ENCODE data around the gene SYNM.

Gene SYNM

GRCh38 chr15:99104788-99105513 is at the start of gene SYNM:
SYNM (plus strand) TSS chr15:99105080; CDS start chr15:99105200, 120 bp downstream.
- H3K27ac ChIP-seq: no peak within 1 kb of the TSS
- no peaks in the 10 kb centered on the region for H3K9me3 ChIP-seq
- TF ChIP-seq CTCF (IDR thresholded peaks at IDR 0.05): peak; percentile 40
- peaks cover 99% of the 10 kb centered on the region for H3K27me3 ChIP-seq
- no peaks in the 10 kb centered on the region for H3K36me3 ChIP-seq
- peaks cover 8 to 29% of the 10 kb centered on the region in 2 experiments for H3K4me1 ChIP-seq (ENCODE audit: control insufficient read depth in 1 of 2, insufficient read depth in 1 of 2, low read depth in 1 of 2, low read length in 1 of 2)
- H3K4me3 ChIP-seq (ENCODE audit: low read depth in 1 of 2, low read length in 1 of 2): peak within 1 kb of the TSS; percentile 49 to 54

- Histone ChIP-seq H3K4me3 (ENCODE audit: low read depth in 1 of 2, low read length in 1 of 2) (no peak overlapping the region), H3K27ac (no peak overlapping the region)
These were observed 49.2 kb upstream of the SYNM start for GRCh38 chr15:99055555-99056134.

GRCh38 chr15:99057020-99057419 is 47.9 kb upstream of the SYNM start:
- peaks cover 12 to 23% of the 10 kb centered on the region in 2 experiments for H3K4me1 ChIP-seq (ENCODE audit: control insufficient read depth in 1 of 2, insufficient read depth in 1 of 2, low read depth in 1 of 2, low read length in 1 of 2)
- peaks cover 68% of the 10 kb centered on the region for H3K27me3 ChIP-seq
- TF ChIP-seq CTCF (IDR thresholded peaks at IDR 0.05): no peak
- H3K4me3 ChIP-seq (ENCODE audit: low read depth in 1 of 2, low read length in 1 of 2): no peak overlapping the region
- H3K9me3 ChIP-seq: no peaks in the 10 kb centered on the region
- no peaks in the 10 kb centered on the region for H3K36me3 ChIP-seq
- H3K27ac ChIP-seq: no peak overlapping the region

More at GRCh38 chr15:99055555-99056134, 49.2 kb upstream of the SYNM start:
- peaks cover 14 to 26% of the 10 kb centered on the region in 2 experiments for H3K4me1 ChIP-seq (ENCODE audit: control insufficient read depth in 1 of 2, insufficient read depth in 1 of 2, low read depth in 1 of 2, low read length in 1 of 2)
- H3K27me3 ChIP-seq: peaks cover 63% of the 10 kb centered on the region
- no peaks in the 10 kb centered on the region for H3K9me3 ChIP-seq
- no peaks in the 10 kb centered on the region for H3K36me3 ChIP-seq
- TF ChIP-seq CTCF (IDR thresholded peaks at IDR 0.05): no peak

GRCh38 chr15:99057697-99058420 is 47.0 kb upstream of the SYNM start:
- peaks cover 77% of the 10 kb centered on the region for H3K27me3 ChIP-seq
- no peak for TF ChIP-seq CTCF (IDR thresholded peaks at IDR 0.05)
- H3K4me1 ChIP-seq (ENCODE audit: control insufficient read depth in 1 of 2, insufficient read depth in 1 of 2, low read depth in 1 of 2, low read length in 1 of 2): peaks cover 9 to 17% of the 10 kb centered on the region in 2 experiments

GRCh38 chr15:99058421-99058870 is 46.4 kb upstream of the SYNM start:
- Histone ChIP-seq H3K36me3 (no peaks in the 10 kb centered on the region), H3K27ac (no peak overlapping the region), H3K4me1 (ENCODE audit: control insufficient read depth in 1 of 2, insufficient read depth in 1 of 2, low read depth in 1 of 2, low read length in 1 of 2) (peaks cover 9 to 17% of the 10 kb centered on the region in 2 experiments), H3K9me3 (no peaks in the 10 kb centered on the region), H3K27me3 (peaks cover 79% of the 10 kb centered on the region), H3K4me3 (ENCODE audit: low read depth in 1 of 2, low read length in 1 of 2) (peak overlapping the region; percentile 46 to 61)
- no peak for TF ChIP-seq CTCF (IDR thresholded peaks at IDR 0.05)

More at GRCh38 chr15:99057697-99058420, 47.0 kb upstream of the SYNM start:
- Histone ChIP-seq H3K4me3 (ENCODE audit: low read depth in 1 of 2, low read length in 1 of 2) (peak overlapping the region in 1 of 2 experiments; percentile 61), H3K9me3 (no peaks in the 10 kb centered on the region), H3K27ac (no peak overlapping the region), H3K36me3 (no peaks in the 10 kb centered on the region)
